Lung (tissue), 12 donors: ENCODE data around the gene NTM. TPM values are rescaled to one million over a fixed set of nuclear protein-coding genes. Genes with fewer than 3 reads are reported as not detected.

Experiments
- ATAC-seq: fragments of 200-7000 bp; cut with Tn5 transposase; one replicate; pipeline ENCODE4 v1.9.1; 2020; ENCODE audit warnings: moderate number of reproducible peaks; ENCODE audit not compliant: insufficient read depth, low FRiP score
- DNase-seq, 3 donors: peaks; one replicate each; pipeline ENCODE4 v3.0.0-alpha.2; 2013 to 2017
- H3K27ac ChIP-seq, 2 donors: one replicate each; pipeline ENCODE4 v1.5.1; 2013; ENCODE audit warnings: mild to moderate bottlenecking in 2 of 2, moderate library complexity in 2 of 2, control low read depth in 1 of 2, inconsistent platforms in 1 of 2, low read depth in 1 of 2, low read length in 1 of 2
- H3K27me3 ChIP-seq, 3 donors: one replicate each; pipeline ENCODE4 v1.5.1; 2013; ENCODE audit warnings: low read length in 2 of 3; ENCODE audit not compliant: control insufficient read depth in 3 of 3, insufficient read depth in 3 of 3
- H3K36me3 ChIP-seq, 4 donors: one replicate each; pipeline ENCODE4 v1.5.1; 2013; ENCODE audit warnings: low read length in 4 of 4, mild to moderate bottlenecking in 1 of 4, moderate library complexity in 1 of 4; ENCODE audit not compliant: control insufficient read depth in 4 of 4, insufficient read depth in 4 of 4
- H3K4me1 ChIP-seq, 5 donors: one replicate each; pipeline ENCODE4 v1.5.1; 2013; ENCODE audit warnings: low read length in 5 of 5, mild to moderate bottlenecking in 2 of 5, moderate library complexity in 1 of 5; ENCODE audit not compliant: control insufficient read depth in 5 of 5, insufficient read depth in 5 of 5
- H3K4me3 ChIP-seq: one replicate; pipeline ENCODE4 v1.5.1; 2013; ENCODE audit warnings: mild to moderate bottlenecking, control low read depth, moderate library complexity
- H3K9ac ChIP-seq, 2 donors: one replicate each; pipeline ENCODE4 v1.5.1; 2013; ENCODE audit warnings: low read length in 2 of 2, control low read depth in 1 of 2; ENCODE audit not compliant: insufficient read depth in 1 of 2
- H3K9me3 ChIP-seq, 4 donors: one replicate each; pipeline ENCODE4 v1.5.1; 2013; ENCODE audit warnings: low read length in 3 of 4, mild to moderate bottlenecking in 1 of 4, moderate library complexity in 1 of 4; ENCODE audit not compliant: control insufficient read depth in 4 of 4, insufficient read depth in 3 of 4
- WGBS, 2 donors: extraction: QIAGEN DNeasy Blood & Tissue Kit; methylation state at CpG; one replicate each; pipeline ENCODE4 v1.1.7; 2013; 5-methylcytosine and 5-hydroxymethylcytosine counted together
- polyA plus RNA-seq, 2 donors: library from polyadenylated mRNA; stranded (reverse); fragments of 200-250 nt; gene quantifications; one replicate each; pipeline ENCODE4 v1.2.1, GENCODE V29; 2013
- total RNA-seq, 2 donors: library from RNA; depleted of rRNA in 1 of 2; stranded (reverse); fragments of >200 nt in 1 of 2; gene quantifications; one replicate each; pipeline ENCODE4 v1.2.1, GENCODE V29; 2014 to 2021
- TF ChIP-seq, protein P1 (sequence below): IDR thresholded peaks from 2 replicates; pipeline ENCODE4 v1.5.1; 2012; ENCODE audit warnings: mild to moderate bottlenecking; ENCODE audit errors: control extremely low read depth, extremely low read depth
- donor health status: control.
- donor health status: control.
- donor health status: Bipolar disorder and iron deficiency.
- donor health status: healthy.
- donor health status: DM: yes; HTN: yes; CAD: no.

Gene NTM
- total and polyA plus RNA-seq, 4 donors = 0.39 to 30.9 (median 7.2) TPM

DNA sequence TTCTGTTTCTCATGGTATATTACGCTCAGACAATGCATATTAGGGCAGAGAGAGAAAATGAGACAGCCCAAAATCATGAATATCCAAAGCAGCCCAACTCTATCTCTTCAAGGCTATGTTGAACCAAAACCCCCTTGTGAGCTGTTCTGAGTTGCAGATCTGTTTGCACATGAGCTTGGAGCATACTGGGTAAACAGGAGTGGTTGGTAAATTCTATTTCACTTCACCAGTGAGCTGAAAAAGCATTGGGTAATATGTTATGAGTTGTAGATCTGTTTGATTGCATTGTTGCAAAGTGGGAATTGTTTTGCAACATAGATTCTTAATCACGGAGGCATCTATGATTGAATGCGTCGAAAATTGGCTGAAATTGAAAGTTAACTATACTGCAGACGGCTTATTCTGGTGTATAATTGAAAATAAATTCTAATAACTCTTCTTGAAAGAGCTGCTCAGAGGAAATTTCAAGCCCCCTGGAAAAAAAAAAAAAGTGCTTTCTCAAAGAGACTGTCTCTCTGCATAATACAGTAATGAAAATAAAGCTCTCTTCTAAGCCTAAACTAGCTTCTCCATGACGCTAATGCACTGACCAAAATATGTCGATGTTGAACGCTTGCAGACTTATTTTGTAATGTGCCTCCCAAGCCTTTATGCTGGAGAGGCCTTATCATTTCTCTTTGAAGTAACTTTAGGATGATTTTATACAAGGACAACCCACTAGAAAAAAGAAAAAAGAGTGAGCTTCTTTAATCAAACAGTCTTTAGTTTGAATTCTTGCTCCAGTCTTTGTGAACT, 263.7 kb downstream of the NTM start:
- no peak for ATAC-seq

DNA sequence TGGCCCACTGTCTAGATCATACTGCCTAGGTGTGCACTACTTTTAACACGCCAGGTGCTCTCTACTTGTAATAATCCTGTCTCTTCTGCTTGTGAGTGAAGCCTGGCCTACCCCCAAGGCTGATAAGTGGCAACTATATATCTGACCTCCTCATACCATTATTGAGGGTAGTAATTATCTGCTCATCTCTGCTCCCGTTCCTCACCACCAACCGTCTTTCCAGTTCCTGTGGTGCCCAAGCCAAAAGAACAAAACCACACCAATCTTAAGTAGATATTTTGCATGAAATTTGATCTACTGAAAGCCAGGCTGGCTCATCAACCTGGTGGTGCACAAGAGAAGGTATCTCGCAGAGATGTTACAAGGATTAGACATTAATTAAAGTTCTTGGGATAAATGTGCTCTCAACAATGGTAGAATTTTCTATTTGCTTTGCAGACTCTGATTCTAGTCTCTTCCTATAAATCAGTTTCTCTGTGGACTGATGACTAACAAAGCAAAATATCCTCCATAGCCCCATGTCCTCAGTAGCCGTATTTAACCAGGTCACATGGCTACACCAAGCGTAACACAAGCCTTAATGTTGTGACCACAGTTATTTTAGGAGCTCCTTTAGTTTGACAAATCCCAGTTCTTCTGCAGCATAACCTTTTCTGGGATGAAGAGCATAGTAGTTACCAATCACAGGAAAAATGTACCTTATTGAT, 267.2 kb downstream of the NTM start:
- TF ChIP-seq, protein P1, sequence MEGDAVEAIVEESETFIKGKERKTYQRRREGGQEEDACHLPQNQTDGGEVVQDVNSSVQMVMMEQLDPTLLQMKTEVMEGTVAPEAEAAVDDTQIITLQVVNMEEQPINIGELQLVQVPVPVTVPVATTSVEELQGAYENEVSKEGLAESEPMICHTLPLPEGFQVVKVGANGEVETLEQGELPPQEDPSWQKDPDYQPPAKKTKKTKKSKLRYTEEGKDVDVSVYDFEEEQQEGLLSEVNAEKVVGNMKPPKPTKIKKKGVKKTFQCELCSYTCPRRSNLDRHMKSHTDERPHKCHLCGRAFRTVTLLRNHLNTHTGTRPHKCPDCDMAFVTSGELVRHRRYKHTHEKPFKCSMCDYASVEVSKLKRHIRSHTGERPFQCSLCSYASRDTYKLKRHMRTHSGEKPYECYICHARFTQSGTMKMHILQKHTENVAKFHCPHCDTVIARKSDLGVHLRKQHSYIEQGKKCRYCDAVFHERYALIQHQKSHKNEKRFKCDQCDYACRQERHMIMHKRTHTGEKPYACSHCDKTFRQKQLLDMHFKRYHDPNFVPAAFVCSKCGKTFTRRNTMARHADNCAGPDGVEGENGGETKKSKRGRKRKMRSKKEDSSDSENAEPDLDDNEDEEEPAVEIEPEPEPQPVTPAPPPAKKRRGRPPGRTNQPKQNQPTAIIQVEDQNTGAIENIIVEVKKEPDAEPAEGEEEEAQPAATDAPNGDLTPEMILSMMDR = no peak
- Histone ChIP-seq H3K36me3 (no peaks in the 10 kb centered on the region), H3K9ac (no peak overlapping the region), H3K4me3 (no peak overlapping the region), H3K4me1 (no peaks in the 10 kb centered on the region), H3K9me3 (peaks cover 0 to 3% (median under 1%) of the 10 kb centered on the region in 4 donors), H3K27me3 (peaks cover 0 to 3% (median 0%) of the 10 kb centered on the region in 3 donors), H3K27ac (no peak overlapping the region)
- DNase-seq (no peak), ATAC-seq (no peak)
- 75 to 76% methylated on average over 6 of the region's 6 CpGs for WGBS, 2 donors

More for the DNA sequence above, 263.7 kb downstream of the NTM start:
- TF ChIP-seq, protein P1 = no peak
- peaks cover 0 to 3% (median under 1%) of the 10 kb centered on the region in 4 donors for H3K9me3 ChIP-seq
- no peaks in the 10 kb centered on the region for H3K4me1 ChIP-seq
- H3K9ac ChIP-seq = no peak overlapping the region
- H3K4me3 ChIP-seq = no peak overlapping the region
- WGBS, 2 donors = 75 to 76% methylated on average over 8 of the region's 8 CpGs
- H3K36me3 ChIP-seq = no peaks in the 10 kb centered on the region
- peak in 1 of 3 donors; percentile 14 for DNase-seq
- no peaks in the 10 kb centered on the region for H3K27me3 ChIP-seq
- H3K27ac ChIP-seq = no peak overlapping the region

DNA sequence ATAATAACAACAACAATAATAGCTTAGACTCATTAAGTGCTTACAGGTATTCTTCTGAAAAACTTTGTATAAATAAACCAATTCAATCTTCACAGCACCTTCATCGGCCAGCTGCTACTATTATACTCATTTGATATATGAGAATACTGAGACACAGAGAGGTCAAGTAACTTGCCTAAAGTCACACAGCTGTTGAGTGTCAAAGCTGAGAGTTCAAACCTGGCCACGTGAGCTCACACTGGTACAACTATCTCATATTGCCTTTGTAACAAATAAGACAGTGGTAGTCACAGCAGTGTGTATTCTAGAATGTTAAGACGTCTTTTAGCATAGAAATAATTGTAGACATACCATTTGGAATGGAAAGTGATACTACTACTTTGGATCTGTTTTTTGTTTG, 268.5 kb downstream of the NTM start:
- Histone ChIP-seq H3K4me3 (no peak overlapping the region), H3K36me3 (no peaks in the 10 kb centered on the region), H3K27me3 (peaks cover 0 to 3% (median 0%) of the 10 kb centered on the region in 3 donors), H3K9ac (no peak overlapping the region), H3K9me3 (peaks cover 0 to 3% (median 0%) of the 10 kb centered on the region in 4 donors), H3K27ac (no peak overlapping the region), H3K4me1 (no peaks in the 10 kb centered on the region)
- ATAC-seq = no peak
- WGBS, 2 donors = 85 to 87% methylated on average over 3 of the region's 3 CpGs
- no peak for DNase-seq
- TF ChIP-seq, protein P1 = no peak
